Measurements from ENCODE around the gene BUB1. TPM values are rescaled to one million over a fixed set of nuclear protein-coding genes. Genes with fewer than 3 reads are reported as not detected.

BUB1 gene
- 1 to 10 TPM; 1.0 to 4.7 (median 3.0) TPM for total RNA-seq

GRCh38 chr2:110677530-110678456 lies at the start of gene BUB1:
BUB1 (minus strand) TSS chr2:110678063; CDS start chr2:110677995, 68 bp downstream.
- Histone ChIP-seq H3K9me3 (no peaks in the 10 kb centered on the region), H3K27ac (peak within 1 kb of the TSS; percentile 76 to 94 (median 87)), H3K4me1 (peaks cover 5 to 36% (median 29%) of the 10 kb centered on the region in 4 donors), H3K36me3 (no peaks in the 10 kb centered on the region), H3K4me3 (peak within 1 kb of the TSS; percentile 52 to 77 (median 72)), H3K27me3 (no peaks in the 10 kb centered on the region)
- 0% methylated on average over 34 to 42 of the region's 58 CpGs for WGBS, 2 donors
- DNase-seq (peak; percentile 96 to 99), ATAC-seq (ENCODE audit: low FRiP score in 2 of 2) (peak; percentile 99 to 100)
- TF ChIP-seq POLR2A (IDR thresholded peaks at IDR 0.05) (peak in 2 of 4 donors; percentile 85 to 95), POLR2AphosphoS5 (IDR thresholded peaks at IDR 0.05) (peak; percentile 82 to 96), EP300 (IDR thresholded peaks at IDR 0.05) (no peak)

- H3K27me3 ChIP-seq, result no peaks in the 10 kb centered on the region
- ATAC-seq (ENCODE audit: low FRiP score in 2 of 2), result peak in 1 of 2 donors; percentile 41
- no peaks in the 10 kb centered on the region for H3K36me3 ChIP-seq
- no peak overlapping the region for H3K27ac ChIP-seq
- TF ChIP-seq CTCF (IDR thresholded peaks at IDR 0.05) (no peak), POLR2A (IDR thresholded peaks at IDR 0.05) (no peak), EP300 (IDR thresholded peaks at IDR 0.05) (no peak), POLR2AphosphoS5 (IDR thresholded peaks at IDR 0.05) (no peak)
- 100% methylated on average over 2 of the region's 2 CpGs for WGBS, 2 donors
- H3K4me3 ChIP-seq, result no peak overlapping the region
- no peak for DNase-seq
- H3K4me1 ChIP-seq, result no peaks in the 10 kb centered on the region
- no peaks in the 10 kb centered on the region for H3K9me3 ChIP-seq
Observed at GRCh38 chr2:110726285-110726684, 48.4 kb upstream of the BUB1 start.

GRCh38 chr2:110725859-110726258 lies 48.0 kb upstream of the BUB1 start:
- no peak for DNase-seq
- TF ChIP-seq EP300 (IDR thresholded peaks at IDR 0.05), result no peak
- no peak for TF ChIP-seq CTCF (IDR thresholded peaks at IDR 0.05)
- TF ChIP-seq POLR2AphosphoS5 (IDR thresholded peaks at IDR 0.05), result no peak
- TF ChIP-seq POLR2A (IDR thresholded peaks at IDR 0.05), result no peak

GRCh38 chr2:110725370-110725769 lies 47.5 kb upstream of the BUB1 start:
- TF ChIP-seq CTCF (IDR thresholded peaks at IDR 0.05) (no peak), POLR2A (IDR thresholded peaks at IDR 0.05) (no peak), POLR2AphosphoS5 (IDR thresholded peaks at IDR 0.05) (no peak)

More at GRCh38 chr2:110725859-110726258, 48.0 kb upstream of the BUB1 start:
- ATAC-seq (ENCODE audit: low FRiP score in 2 of 2), result peak in 1 of 2 donors; percentile 17
- Histone ChIP-seq H3K4me3 (no peak overlapping the region), H3K36me3 (no peaks in the 10 kb centered on the region), H3K9me3 (no peaks in the 10 kb centered on the region), H3K4me1 (no peaks in the 10 kb centered on the region), H3K27ac (no peak overlapping the region), H3K27me3 (no peaks in the 10 kb centered on the region)
- WGBS, 2 donors, result 100% methylated on average over 3 of the region's 3 CpGs; no CpG with 5 or more reads in 1 of the 2 donors

GRCh38 chr2:110724820-110725219 lies 47.0 kb upstream of the BUB1 start:
- Histone ChIP-seq H3K4me3 (no peak overlapping the region), H3K27ac (no peak overlapping the region), H3K9me3 (no peaks in the 10 kb centered on the region), H3K27me3 (no peaks in the 10 kb centered on the region), H3K36me3 (no peaks in the 10 kb centered on the region), H3K4me1 (no peaks in the 10 kb centered on the region)
- 59 to 60% methylated on average over 2 of the region's 2 CpGs for WGBS, 2 donors
- ATAC-seq (ENCODE audit: low FRiP score in 2 of 2) (no peak), DNase-seq (no peak)
- TF ChIP-seq POLR2A (IDR thresholded peaks at IDR 0.05) (no peak), CTCF (IDR thresholded peaks at IDR 0.05) (no peak), POLR2AphosphoS5 (IDR thresholded peaks at IDR 0.05) (no peak), EP300 (IDR thresholded peaks at IDR 0.05) (no peak)

More at GRCh38 chr2:110725370-110725769, 47.5 kb upstream of the BUB1 start:
- 97 to 98% methylated on average over 8 to 9 of the region's 9 CpGs for WGBS, 2 donors
- Histone ChIP-seq H3K4me1 (no peaks in the 10 kb centered on the region), H3K36me3 (no peaks in the 10 kb centered on the region), H3K27me3 (no peaks in the 10 kb centered on the region), H3K27ac (no peak overlapping the region), H3K9me3 (no peaks in the 10 kb centered on the region), H3K4me3 (no peak overlapping the region)
- ATAC-seq (ENCODE audit: low FRiP score in 2 of 2), result no peak
- DNase-seq, result no peak
